NCI-H2171 (cell line): ENCODE results near the gene NKX3-2.

Experiments used
- DNase-seq: peaks from one replicate; lab custom pipeline; 2025; lab: John Stamatoyannopoulos, UW

NKX3-2 gene

GRCh38 chr4:13498469-13498868 lies 45.8 kb downstream of the NKX3-2 start:
- no peak for DNase-seq

GRCh38 chr4:13496605-13497004 lies 47.7 kb downstream of the NKX3-2 start:
- DNase-seq = no peak

GRCh38 chr4:13495753-13496152 lies 48.6 kb downstream of the NKX3-2 start:
- DNase-seq = no peak

- no peak for DNase-seq
Measured at GRCh38 chr4:13493793-13494192, 50.5 kb downstream of the NKX3-2 start.

- no peak for DNase-seq
Measured at GRCh38 chr4:13492747-13493146, 51.6 kb downstream of the NKX3-2 start.
